ENCODE data around the gene DOCK1.

DNA sequence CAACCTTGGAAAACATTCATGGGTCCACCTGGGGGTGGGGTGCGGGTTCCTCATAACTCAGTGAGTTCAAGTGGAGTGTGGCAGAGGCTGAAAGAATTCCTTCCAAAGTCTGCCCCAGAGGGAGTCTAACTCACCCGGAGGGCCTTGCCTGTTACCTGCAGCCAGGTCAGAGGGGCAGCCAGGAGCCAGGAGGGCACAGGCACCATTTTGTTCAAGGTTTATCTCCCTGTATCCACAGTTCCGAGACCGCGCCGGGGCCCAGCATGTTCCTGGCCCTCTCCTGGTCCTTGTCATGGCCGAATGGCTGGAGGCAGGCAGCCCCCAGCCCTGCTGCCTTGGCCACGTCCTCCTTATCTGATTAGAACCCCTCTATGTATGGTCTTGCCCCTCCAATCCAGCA, 11.4 kb upstream of the DOCK1 start:
- TF ChIP-seq CTCF (IDR thresholded peaks at IDR 0.05) (no peak), POLR2A (IDR thresholded peaks at IDR 0.05) (no peak)
